GM23248 (cell line): Measurements from ENCODE around the gene FAM83D.

Experiments
- EZH2 ChIP-seq: fragments of 200-600 bp; sonication (generic); IDR thresholded peaks from 2 replicates; pipeline ENCODE4 v1.6.1; 2018; ENCODE audit warnings: antibody characterized with exemption, mild to moderate bottlenecking; ENCODE audit not compliant: insufficient read depth, poor library complexity, severe bottlenecking
- EZH2phosphoT487 ChIP-seq: fragments of 200-600 bp; sonication (generic); IDR thresholded peaks from 2 replicates; pipeline ENCODE4 v1.6.1; 2018; ENCODE audit warnings: antibody characterized with exemption, moderate library complexity, mild to moderate bottlenecking, low read depth; ENCODE audit not compliant: insufficient read depth

DNA sequence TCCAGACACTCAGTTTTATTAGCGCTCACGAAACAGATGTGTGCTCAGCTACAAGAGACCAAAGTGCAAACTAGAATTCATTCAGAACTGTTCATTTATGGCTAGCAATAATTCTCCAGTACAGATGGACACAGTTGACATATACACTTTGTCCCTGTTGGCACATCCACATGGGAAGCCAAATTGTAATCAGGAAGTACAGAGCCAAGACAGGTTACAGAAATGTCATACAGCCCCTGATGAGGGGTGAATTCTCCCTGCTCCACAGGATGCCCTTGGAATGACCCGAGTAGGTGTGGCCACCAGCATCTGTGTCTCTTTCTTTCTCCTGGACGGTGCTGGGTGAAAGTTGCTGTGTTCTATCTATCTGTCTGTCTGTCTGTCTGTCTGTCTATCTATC lies 43.5 kb downstream of the FAM83D start:
- no peak for TF ChIP-seq EZH2
- TF ChIP-seq EZH2phosphoT487: no peak
